Fibroblast of the aortic adventitia (primary cell): Measurements from ENCODE around the gene TRIP10. TPM values are rescaled to one million over a fixed set of nuclear protein-coding genes. Genes with fewer than 3 reads are reported as not detected.
"Not testable (repeated sequence)": the region's sequence is repeated elsewhere in the genome, so short reads cannot be mapped to it uniquely, and the experiment has no call there.

ENCODE experiments used
- DNase-seq: peaks from one replicate; pipeline ENCODE4 v3.0.0-alpha.2; 2010; ENCODE audit warnings: low read depth
- H3K4me3 ChIP-seq: 2 replicates; pipeline ENCODE4 v1.5.1; 2011; ENCODE audit warnings: low read depth, mild to moderate bottlenecking, control low read depth, low read length, moderate library complexity
- total RNA-seq: library from RNA; depleted of rRNA; stranded (reverse); fragments of >200 nt; gene quantifications from 2 replicates; pipeline ENCODE4 v1.2.3, GENCODE V29; 2012; ENCODE audit warnings: low replicate concordance
- TF ChIP-seq, protein P1 (sequence below): IDR thresholded peaks from 2 replicates; pipeline ENCODE4 v1.5.1; 2011; ENCODE audit warnings: mild to moderate bottlenecking, low read length, control low read depth, inconsistent platforms; ENCODE audit not compliant: insufficient read depth

The TRIP10 gene
- total RNA-seq, 1 donor = 44.9 TPM

DNA sequence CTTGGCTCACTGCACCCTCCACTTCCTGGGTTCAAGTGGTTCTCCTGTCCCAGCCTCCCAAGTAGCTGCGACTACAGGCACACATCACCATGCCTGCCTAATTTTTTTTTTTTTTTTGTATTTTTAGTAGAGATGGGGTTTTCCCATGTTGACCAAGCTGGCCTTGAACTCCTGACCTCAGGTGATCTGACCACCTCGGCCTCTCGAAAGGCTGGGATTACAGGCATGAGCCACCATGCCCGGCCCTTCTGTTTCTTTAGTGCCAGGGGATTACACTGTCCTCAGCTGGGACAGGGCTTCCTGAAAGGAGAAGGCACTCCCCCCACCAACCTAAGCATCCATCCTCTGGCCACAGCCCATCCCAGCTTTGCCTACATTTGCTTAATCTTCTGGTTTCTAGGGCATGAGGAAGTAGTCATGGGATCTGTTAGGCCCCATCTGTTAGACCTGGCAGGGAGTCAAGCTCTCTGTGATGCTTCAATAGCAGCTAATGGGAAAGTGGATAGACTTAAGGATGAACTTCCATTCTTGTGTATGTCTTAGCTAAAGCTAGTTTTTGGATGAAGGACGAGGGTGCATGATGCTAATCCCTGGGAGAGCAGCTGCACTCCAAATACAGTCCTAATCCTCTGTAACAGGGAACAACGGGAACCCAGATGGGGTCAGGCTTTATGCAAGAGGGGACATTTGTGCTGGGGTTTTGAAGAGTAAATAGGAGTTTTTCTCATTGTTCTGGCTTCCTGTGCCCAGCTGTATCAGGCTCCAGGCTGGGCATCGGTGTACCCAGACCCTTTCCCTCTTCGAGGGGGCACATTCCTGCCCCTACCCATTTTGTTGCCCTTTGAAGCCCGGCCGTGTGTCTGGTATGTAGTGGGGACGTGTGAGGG is 35.6 kb downstream of the TRIP10 start:
- peak; percentile 10 for DNase-seq
- H3K4me3 ChIP-seq = no peak overlapping the region
- TF ChIP-seq, protein P1, sequence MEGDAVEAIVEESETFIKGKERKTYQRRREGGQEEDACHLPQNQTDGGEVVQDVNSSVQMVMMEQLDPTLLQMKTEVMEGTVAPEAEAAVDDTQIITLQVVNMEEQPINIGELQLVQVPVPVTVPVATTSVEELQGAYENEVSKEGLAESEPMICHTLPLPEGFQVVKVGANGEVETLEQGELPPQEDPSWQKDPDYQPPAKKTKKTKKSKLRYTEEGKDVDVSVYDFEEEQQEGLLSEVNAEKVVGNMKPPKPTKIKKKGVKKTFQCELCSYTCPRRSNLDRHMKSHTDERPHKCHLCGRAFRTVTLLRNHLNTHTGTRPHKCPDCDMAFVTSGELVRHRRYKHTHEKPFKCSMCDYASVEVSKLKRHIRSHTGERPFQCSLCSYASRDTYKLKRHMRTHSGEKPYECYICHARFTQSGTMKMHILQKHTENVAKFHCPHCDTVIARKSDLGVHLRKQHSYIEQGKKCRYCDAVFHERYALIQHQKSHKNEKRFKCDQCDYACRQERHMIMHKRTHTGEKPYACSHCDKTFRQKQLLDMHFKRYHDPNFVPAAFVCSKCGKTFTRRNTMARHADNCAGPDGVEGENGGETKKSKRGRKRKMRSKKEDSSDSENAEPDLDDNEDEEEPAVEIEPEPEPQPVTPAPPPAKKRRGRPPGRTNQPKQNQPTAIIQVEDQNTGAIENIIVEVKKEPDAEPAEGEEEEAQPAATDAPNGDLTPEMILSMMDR = no peak

- not testable (repeated sequence) for DNase-seq, H3K4me3 ChIP-seq
These were observed 36.6 kb downstream of the TRIP10 start for GRCh38 chr19:6776045-6776444.

- TF ChIP-seq, protein P1 = no peak
- no peak for DNase-seq
These were observed 37.5 kb downstream of the TRIP10 start for GRCh38 chr19:6776999-6777398.

DNA sequence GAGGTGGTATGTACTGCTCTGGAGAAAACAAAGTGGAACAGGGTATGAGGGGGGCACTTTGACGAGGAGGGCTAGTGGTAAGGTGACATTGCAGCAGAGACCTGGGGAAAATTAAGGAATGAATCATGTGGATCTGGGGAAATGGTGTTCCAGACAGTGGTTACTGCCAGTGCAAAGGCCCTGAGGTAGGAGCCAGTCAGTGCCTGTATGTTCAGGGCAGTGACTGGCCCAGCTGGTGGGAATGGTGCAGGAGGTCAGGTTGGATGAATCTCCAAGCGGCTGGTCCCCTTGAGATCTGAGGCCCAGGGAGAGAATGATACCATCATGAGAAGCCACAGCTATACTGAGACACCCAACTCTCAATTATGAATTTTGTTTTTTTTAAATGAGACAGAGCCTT is 38.0 kb downstream of the TRIP10 start:
- no peak for DNase-seq
- TF ChIP-seq, protein P1 = no peak
- no peak overlapping the region for H3K4me3 ChIP-seq

More at GRCh38 chr19:6776999-6777398, 37.5 kb downstream of the TRIP10 start:
- no peak overlapping the region for H3K4me3 ChIP-seq

- no peak overlapping the region for H3K4me3 ChIP-seq
- TF ChIP-seq, protein P1 = no peak
- no peak for DNase-seq
These were observed 38.9 kb downstream of the TRIP10 start for GRCh38 chr19:6778386-6778785.

- TF ChIP-seq, protein P1 = no peak
- DNase-seq = no peak
- no peak overlapping the region for H3K4me3 ChIP-seq
These were observed 39.7 kb downstream of the TRIP10 start for GRCh38 chr19:6779206-6779605.

GRCh38 chr19:6787393-6787792 is 47.9 kb downstream of the TRIP10 start:
- TF ChIP-seq, protein P1 = no peak
- no peak overlapping the region for H3K4me3 ChIP-seq
- DNase-seq = no peak
